Panc1 (cell line): ENCODE results near the gene LSM2. TPM values are rescaled to one million over a fixed set of nuclear protein-coding genes. Genes with fewer than 3 reads are reported as not detected.

Experiments
- ATAC-seq: fragments of 200-7000 bp; cut with Tn5 transposase; 2 replicates; pipeline ENCODE4 v1.9.1; 2020; ENCODE audit warnings: mild to moderate bottlenecking, moderate library complexity
- BruUV-seq: library from RNA; stranded (reverse); fragments of 400-500 nt; replicated peaks from 2 replicates; lab custom pipeline; 2021; lab: Mats Ljungman, UMichigan
- CTCF ChIA-PET: fragments of 300-600 bp; sonication (Branson Sonifier 250); formaldehyde crosslinking; loops from one replicate; lab custom pipeline; 2022; ENCODE audit warnings: antibody characterized with exemption; lab: Charles Lee
- POLR2A ChIA-PET: fragments of 300-600 bp; sonication (Branson Sonifier 250); formaldehyde crosslinking; loops from one replicate; lab custom pipeline; 2022; ENCODE audit warnings: antibody characterized with exemption; lab: Charles Lee
- DNase-seq: peaks from one replicate; pipeline ENCODE4 v3.0.0-alpha.2; 2010; ENCODE audit warnings: low read depth, low spot score
- H3K27ac ChIP-seq: 2 replicates; pipeline ENCODE4 v1.5.1; 2011; ENCODE audit warnings: mild to moderate bottlenecking, low read length, inconsistent platforms
- H3K27me3 ChIP-seq: fragments of 200-500 bp; sonication (Bioruptor generic); 2 replicates; pipeline ENCODE4 v1.6.0; 2014; ENCODE audit warnings: low read length, inconsistent platforms; ENCODE audit not compliant: control insufficient read depth, insufficient read depth
- H3K36me3 ChIP-seq: fragments of 200-500 bp; sonication (Bioruptor generic); 2 replicates; pipeline ENCODE4 v1.5.1; 2014; ENCODE audit warnings: inconsistent platforms, mild to moderate bottlenecking, low read length, moderate library complexity; ENCODE audit not compliant: control insufficient read depth, insufficient read depth
- H3K4me1 ChIP-seq: 2 replicates; pipeline ENCODE4 v1.5.1; 2011; ENCODE audit warnings: inconsistent platforms, mild to moderate bottlenecking, low read length, moderate library complexity; ENCODE audit not compliant: control insufficient read depth, insufficient read depth
- H3K4me3 ChIP-seq, 2 experiments: 2 replicates each; pipeline ENCODE4 v1.5.1; 2011 to 2012; ENCODE audit warnings: low read depth in 2 of 2, low read length in 2 of 2, mild to moderate bottlenecking in 2 of 2, inconsistent platforms in 1 of 2, moderate library complexity in 1 of 2
- H3K9me3 ChIP-seq: fragments of 200-500 bp; sonication (Bioruptor generic); 2 replicates; pipeline ENCODE4 v1.5.1; 2014; ENCODE audit warnings: low read depth, mild to moderate bottlenecking, inconsistent platforms, low read length, moderate library complexity; ENCODE audit not compliant: control insufficient read depth, insufficient read depth
- POLR2AphosphoS5 ChIP-seq: IDR thresholded peaks from 2 replicates; pipeline ENCODE4 v1.6.1; 2012; ENCODE audit warnings: mild to moderate bottlenecking, low read depth, low read length, moderate library complexity
- REST ChIP-seq, 2 experiments: IDR thresholded peaks; 2 replicates each; pipeline ENCODE4 v1.6.1; 2011 to 2012; ENCODE audit warnings: low read depth in 2 of 2, control low read depth in 1 of 2, low read length in 1 of 2, mild to moderate bottlenecking in 1 of 2, moderate library complexity in 1 of 2; ENCODE audit not compliant: insufficient read depth in 1 of 2
- SIN3A ChIP-seq: IDR thresholded peaks from 2 replicates; pipeline ENCODE4 v1.6.1; 2012; ENCODE audit warnings: low read depth, mild to moderate bottlenecking, low read length, moderate library complexity, borderline replicate concordance; ENCODE audit not compliant: insufficient read depth
- TCF7L2 ChIP-seq: IDR thresholded peaks from 2 replicates; pipeline ENCODE4 v1.6.1; 2011; ENCODE audit warnings: mild to moderate bottlenecking, low read depth, low read length, inconsistent platforms
- in situ Hi-C: cut with HindIII; loops from 2 replicates; pipeline ENCODE4 v1.10.0; 2016; ENCODE audit warnings: low sequenced_read_pairs, low pct_unique_long_range_greater_than_20kb
- intact Hi-C: fragments of 100-400 bp; cut with micrococcal nuclease; formaldehyde crosslinking; loops from one replicate; pipeline ENCODE4 v1.10.0; 2022; ENCODE audit not compliant: unreplicated experiment
- total RNA-seq: library from RNA; stranded (reverse); gene quantifications from one replicate; pipeline ENCODE4 v1.2.1, GENCODE V29; 2021; ENCODE audit not compliant: unreplicated experiment
- TF ChIP-seq, protein P1 (sequence below): fragments of 450-650 bp; IDR thresholded peaks from 2 replicates; pipeline ENCODE4 v1.5.1; 2017; ENCODE audit warnings: mild to moderate bottlenecking

The LSM2 gene
- total RNA-seq, 1 experiment from 2014 or later, result 89.7 TPM

DNA sequence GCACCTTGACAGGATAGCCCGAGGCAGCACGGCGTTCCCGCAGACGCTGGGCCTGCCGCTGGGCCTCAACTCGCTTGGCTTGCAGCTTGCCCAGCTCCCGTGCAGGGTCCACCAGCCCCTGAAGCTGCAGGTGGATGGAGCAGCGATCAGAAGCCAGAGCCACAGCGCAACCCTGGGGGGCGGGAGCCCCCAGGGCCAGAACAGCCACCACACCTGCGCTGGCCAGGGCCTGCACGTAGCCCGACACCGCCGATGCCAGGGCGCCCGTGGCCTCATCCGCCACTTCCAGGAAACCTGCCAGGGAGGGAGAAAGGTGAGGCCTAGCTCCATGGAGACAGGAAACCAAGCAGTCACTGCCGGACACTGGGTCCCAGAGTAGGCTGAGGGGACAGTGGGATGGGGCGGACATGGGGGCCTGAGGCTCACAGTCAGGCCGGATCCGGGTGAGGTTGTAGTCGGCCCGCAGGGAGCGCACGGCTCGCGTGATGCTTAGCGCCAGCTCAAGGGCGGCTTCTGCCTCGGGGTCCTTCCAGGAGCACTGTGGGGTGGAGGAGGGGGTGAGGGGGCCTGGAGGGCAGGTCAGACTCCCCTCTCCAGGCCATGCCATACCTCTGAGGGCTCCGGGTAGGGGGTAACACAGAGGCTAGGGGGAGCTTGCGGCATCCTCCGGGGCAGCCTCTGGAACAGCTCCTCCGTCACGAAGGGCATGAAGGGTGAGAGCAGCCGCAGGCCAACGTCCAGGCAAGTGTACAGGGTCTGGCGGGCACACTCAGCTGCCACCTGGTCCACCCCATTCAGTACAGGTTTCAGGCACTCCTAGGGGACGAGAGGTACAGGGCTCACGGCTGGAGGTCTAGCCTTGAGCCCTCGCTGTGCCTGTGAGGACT is 27.5 kb downstream of the LSM2 start:
- H3K36me3 ChIP-seq, result no peaks in the 10 kb centered on the region
- in situ Hi-C loops (no loop called here), intact Hi-C loops (loop anchor here (10.0 kb wide), 1 partner anchor 46 kb away; the partner anchor contains the start of gene HSPA1B)
- no peak overlapping the region for H3K27ac ChIP-seq
- no peaks in the 10 kb centered on the region for H3K27me3 ChIP-seq
- no peak for ATAC-seq
- H3K4me3 ChIP-seq, result no peak overlapping the region
- no peaks in the 10 kb centered on the region for H3K9me3 ChIP-seq
- CTCF ChIA-PET, result interaction anchor here (0.6 kb wide), 1 partner anchor 11 kb away, joined by 5 read pairs; no protein-coding TSS in a partner anchor
- BruUV-seq, result no TSS peak
- no peak for DNase-seq
- H3K4me1 ChIP-seq, result peaks cover 31% of the 10 kb centered on the region
- POLR2A ChIA-PET, result interaction anchor here (0.6 kb wide), 2 partner anchors 16 to 49 kb away, joined by 5 to 6 read pairs; no protein-coding TSS in a partner anchor
- TF ChIP-seq REST (IDR thresholded peaks at IDR 0.05; ENCODE audit: insufficient read depth in 1 of 2, low read depth in 2 of 2, low read length in 1 of 2), result no peak
- no peak for TF ChIP-seq SIN3A
- no peak for TF ChIP-seq POLR2AphosphoS5
- TF ChIP-seq, protein P1, sequence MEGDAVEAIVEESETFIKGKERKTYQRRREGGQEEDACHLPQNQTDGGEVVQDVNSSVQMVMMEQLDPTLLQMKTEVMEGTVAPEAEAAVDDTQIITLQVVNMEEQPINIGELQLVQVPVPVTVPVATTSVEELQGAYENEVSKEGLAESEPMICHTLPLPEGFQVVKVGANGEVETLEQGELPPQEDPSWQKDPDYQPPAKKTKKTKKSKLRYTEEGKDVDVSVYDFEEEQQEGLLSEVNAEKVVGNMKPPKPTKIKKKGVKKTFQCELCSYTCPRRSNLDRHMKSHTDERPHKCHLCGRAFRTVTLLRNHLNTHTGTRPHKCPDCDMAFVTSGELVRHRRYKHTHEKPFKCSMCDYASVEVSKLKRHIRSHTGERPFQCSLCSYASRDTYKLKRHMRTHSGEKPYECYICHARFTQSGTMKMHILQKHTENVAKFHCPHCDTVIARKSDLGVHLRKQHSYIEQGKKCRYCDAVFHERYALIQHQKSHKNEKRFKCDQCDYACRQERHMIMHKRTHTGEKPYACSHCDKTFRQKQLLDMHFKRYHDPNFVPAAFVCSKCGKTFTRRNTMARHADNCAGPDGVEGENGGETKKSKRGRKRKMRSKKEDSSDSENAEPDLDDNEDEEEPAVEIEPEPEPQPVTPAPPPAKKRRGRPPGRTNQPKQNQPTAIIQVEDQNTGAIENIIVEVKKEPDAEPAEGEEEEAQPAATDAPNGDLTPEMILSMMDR, result no peak
- no peak for TF ChIP-seq TCF7L2

DNA sequence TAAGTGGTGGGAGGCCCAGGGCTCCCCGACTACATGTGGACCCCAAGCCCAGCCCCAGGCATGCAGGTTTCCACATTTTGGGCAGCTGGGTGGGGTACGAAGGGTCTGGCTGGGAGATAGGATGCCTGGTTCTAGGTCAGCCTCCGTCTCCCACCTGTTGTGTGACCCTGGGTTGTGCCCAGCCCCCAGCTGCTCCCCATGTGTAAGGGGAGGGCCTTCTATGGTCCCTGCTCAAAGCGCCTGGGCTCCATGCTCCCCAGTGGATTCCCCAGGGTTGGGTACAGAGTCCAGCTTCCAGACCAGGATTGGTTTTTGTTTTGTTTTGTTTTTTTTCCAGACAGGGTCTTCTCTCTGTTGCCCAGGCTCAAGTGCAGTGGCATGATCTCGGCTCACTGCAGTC is 28.6 kb downstream of the LSM2 start:
- Histone ChIP-seq H3K9me3 (no peaks in the 10 kb centered on the region), H3K4me1 (peaks cover 31% of the 10 kb centered on the region), H3K27me3 (no peaks in the 10 kb centered on the region), H3K4me3 (no peak overlapping the region), H3K27ac (peak overlapping the region; percentile 74), H3K36me3 (no peaks in the 10 kb centered on the region)
- POLR2A ChIA-PET, result interaction anchor here (0.6 to 1.2 kb wide), 2 partner anchors 13 to 17 kb away, joined by 4 to 6 read pairs; no protein-coding TSS in a partner anchor
- ATAC-seq (no peak), DNase-seq (no peak)
- TSS peak; percentile 59 for BruUV-seq
- TF ChIP-seq TCF7L2, result no peak
- no peak for TF ChIP-seq REST (IDR thresholded peaks at IDR 0.05; ENCODE audit: insufficient read depth in 1 of 2, low read depth in 2 of 2, low read length in 1 of 2)
- TF ChIP-seq, protein P1, result no peak
- no peak for TF ChIP-seq SIN3A
- TF ChIP-seq POLR2AphosphoS5, result no peak
- intact Hi-C loops, result loop anchor here (10.0 kb wide), 1 partner anchor 47 kb away; the partner anchor contains the start of gene HSPA1B
- CTCF ChIA-PET, result interaction anchor here (0.6 to 1.3 kb wide), 2 partner anchors 9 to 13 kb away, joined by 3 to 10 read pairs; no protein-coding TSS in a partner anchor
- in situ Hi-C loops, result no loop called here
